ENCODE measurements around the gene CDKN2B-AS1. TPM values are rescaled to one million over a fixed set of nuclear protein-coding genes. Genes with fewer than 3 reads are reported as not detected.
A peak's percentile ranks its signal among the peaks of the same experiment; 100 is the strongest.
"Not testable (repeated sequence)": the region's sequence is repeated elsewhere in the genome, so short reads cannot be mapped to it uniquely, and the experiment has no call there.

CDKN2B-AS1 gene
- polyA plus RNA-seq (2013, experiment 1 of 2) = 0.06 TPM
- polyA plus RNA-seq (2013, experiment 2 of 2) = 0.03 TPM

DNA sequence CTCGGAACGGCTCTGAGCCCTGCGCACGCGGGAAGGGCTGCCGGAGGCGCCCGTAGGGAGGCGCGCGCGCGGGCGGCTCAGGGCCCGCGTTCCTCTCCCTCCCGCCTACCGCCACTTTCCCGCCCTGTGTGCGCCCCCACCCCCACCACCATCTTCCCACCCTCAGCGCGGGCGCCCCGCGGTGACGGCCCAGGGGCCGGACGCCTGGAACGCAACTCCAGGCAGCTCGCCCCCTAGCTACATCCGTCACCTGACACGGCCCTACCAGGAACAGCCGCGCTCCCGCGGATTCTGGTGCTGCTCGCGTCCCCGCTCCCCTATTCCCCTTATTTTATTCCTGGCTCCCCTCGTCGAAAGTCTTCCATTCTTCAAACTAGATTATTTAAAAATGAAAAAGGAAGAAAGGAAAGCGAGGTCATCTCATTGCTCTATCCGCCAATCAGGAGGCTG lies at the start of gene CDKN2B-AS1:
TSS of gene CDKN2B-AS1 (plus strand) at position 236 of the 450 bp plus-strand sequence.
- peaks cover 23 to 98% (median 59%) of the 10 kb centered on the region in 3 experiments for H3K27me3 ChIP-seq (ENCODE audit: control insufficient read depth in 3 of 3, insufficient read depth in 3 of 3, low read depth in 1 of 3, low read length in 3 of 3)
- H2BK12ac ChIP-seq (ENCODE audit: low read length) = no peak within 1 kb of the TSS
- H3K14ac ChIP-seq (ENCODE audit: low read length) = no peak within 1 kb of the TSS
- peaks cover 0 to 2% of the 10 kb centered on the region in 2 donors for H3K9me3 ChIP-seq (replicated peaks in 1 of 2; ENCODE audit: control insufficient read depth in 2 of 2, insufficient read depth in 1 of 2, low read depth in 1 of 2, low read length in 2 of 2)
- H2BK120ac ChIP-seq (ENCODE audit: low read depth, low read length) = no peak within 1 kb of the TSS
- H2BK15ac ChIP-seq (ENCODE audit: low read length) = no peak within 1 kb of the TSS
- peak within 1 kb of the TSS; percentile 18 for H3K9ac ChIP-seq (ENCODE audit: low read depth, low read length, poor library complexity)
- H3K27ac ChIP-seq (replicated peaks; ENCODE audit: low read length) = no peak within 1 kb of the TSS
- no peak for DNase-seq (ENCODE audit: low spot score)
- H3K4ac ChIP-seq (ENCODE audit: low read length) = no peak within 1 kb of the TSS
- peak within 1 kb of the TSS; percentile 46 for H3K18ac ChIP-seq (ENCODE audit: low read length)
- H3K4me3 ChIP-seq (ENCODE audit: low read length in 2 of 2) = peak within 1 kb of the TSS; percentile 52 to 76
- H4K91ac ChIP-seq (ENCODE audit: low read depth, low read length, poor library complexity) = no peak within 1 kb of the TSS
- no peaks in the 10 kb centered on the region for H3K36me3 ChIP-seq (replicated peaks in 1 of 2; ENCODE audit: control insufficient read depth in 2 of 2, insufficient read depth in 2 of 2, low read length in 2 of 2)
- no peak within 1 kb of the TSS for H4K8ac ChIP-seq (ENCODE audit: low read depth, low read length)
- peak within 1 kb of the TSS; percentile 3 for H2BK5ac ChIP-seq (ENCODE audit: low read length)
- no peak within 1 kb of the TSS for H2AK5ac ChIP-seq (ENCODE audit: low read depth, low read length)
- peak within 1 kb of the TSS; percentile 95 for H3K4me2 ChIP-seq (ENCODE audit: insufficient read depth, low read length, poor library complexity, severe bottlenecking)
- no CpG with 5 or more reads among the region's 43 CpGs for WGBS, 2 donors (ENCODE audit: extremely low coverage in 2 of 2, insufficient read length in 2 of 2, insufficient replicate concordance in 1 of 2)
- no peaks in the 10 kb centered on the region for H3K79me1 ChIP-seq (ENCODE audit: low read depth, low read length)
- no peak within 1 kb of the TSS for H3K23ac ChIP-seq (ENCODE audit: low read depth, low read length, poor library complexity)
- H3K4me1 ChIP-seq (ENCODE audit: control insufficient read depth in 2 of 2, insufficient read depth in 1 of 2, low read depth in 1 of 2, low read length in 2 of 2) = peaks cover 6 to 16% of the 10 kb centered on the region in 2 donors
- H2AFZ ChIP-seq (ENCODE audit: low read length) = peak within 1 kb of the TSS; percentile 93

DNA sequence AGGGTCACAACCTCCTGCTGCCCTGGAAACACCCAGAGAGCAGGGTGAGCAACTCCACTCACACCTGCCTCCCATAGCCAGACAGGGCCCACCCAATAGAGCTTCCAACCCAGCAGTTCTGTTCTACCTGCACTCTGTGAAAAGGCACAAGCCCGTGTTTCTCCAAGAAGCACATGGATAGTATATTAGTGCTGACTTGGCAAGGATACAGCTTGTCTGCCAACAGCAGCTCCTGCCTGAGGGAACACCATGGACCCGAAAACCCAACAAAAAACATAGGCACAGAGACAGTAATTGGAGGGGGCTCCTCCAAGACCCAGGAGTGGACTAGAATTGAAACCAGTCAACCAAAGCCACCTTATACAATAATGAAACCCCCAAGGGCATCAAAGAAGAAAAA lies 49.0 kb upstream of the CDKN2B-AS1 start:
- no peak overlapping the region for H3K23ac ChIP-seq (ENCODE audit: low read depth, low read length, poor library complexity)
- peak overlapping the region; percentile 11 for H2BK5ac ChIP-seq (ENCODE audit: low read length)
- no peaks in the 10 kb centered on the region for H3K36me3 ChIP-seq (replicated peaks in 1 of 2; ENCODE audit: control insufficient read depth in 2 of 2, insufficient read depth in 2 of 2, low read length in 2 of 2)
- peak overlapping the region; percentile 32 for H3K18ac ChIP-seq (ENCODE audit: low read length)
- H4K91ac ChIP-seq (ENCODE audit: low read depth, low read length, poor library complexity) = no peak overlapping the region
- H3K14ac ChIP-seq (ENCODE audit: low read length) = no peak overlapping the region
- H3K79me1 ChIP-seq (ENCODE audit: low read depth, low read length) = no peaks in the 10 kb centered on the region
- no peak overlapping the region for H3K9ac ChIP-seq (ENCODE audit: low read depth, low read length, poor library complexity)
- H3K27me3 ChIP-seq (ENCODE audit: control insufficient read depth in 3 of 3, insufficient read depth in 3 of 3, low read depth in 1 of 3, low read length in 3 of 3) = no peaks in the 10 kb centered on the region
- H2BK15ac ChIP-seq (ENCODE audit: low read length) = no peak overlapping the region
- H3K27ac ChIP-seq (replicated peaks; ENCODE audit: low read length) = no peak overlapping the region
- no peak overlapping the region for H3K4me2 ChIP-seq (ENCODE audit: insufficient read depth, low read length, poor library complexity, severe bottlenecking)
- H2AK5ac ChIP-seq (ENCODE audit: low read depth, low read length) = no peak overlapping the region
- DNase-seq (ENCODE audit: low spot score) = no peak
- H2BK120ac ChIP-seq (ENCODE audit: low read depth, low read length) = no peak overlapping the region
- no peaks in the 10 kb centered on the region for H3K4me1 ChIP-seq (ENCODE audit: control insufficient read depth in 2 of 2, insufficient read depth in 1 of 2, low read depth in 1 of 2, low read length in 2 of 2)
- H3K4ac ChIP-seq (ENCODE audit: low read length) = no peak overlapping the region
- no peak overlapping the region for H2AFZ ChIP-seq (ENCODE audit: low read length)
- no peak overlapping the region for H3K4me3 ChIP-seq (ENCODE audit: low read length in 2 of 2)
- no peak overlapping the region for H4K8ac ChIP-seq (ENCODE audit: low read depth, low read length)
- H3K9me3 ChIP-seq (replicated peaks in 1 of 2; ENCODE audit: control insufficient read depth in 2 of 2, insufficient read depth in 1 of 2, low read depth in 1 of 2, low read length in 2 of 2) = peaks cover 0 to 3% of the 10 kb centered on the region in 2 donors
- no peak overlapping the region for H2BK12ac ChIP-seq (ENCODE audit: low read length)
- WGBS, 2 donors (ENCODE audit: extremely low coverage in 2 of 2, insufficient read length in 2 of 2, insufficient replicate concordance in 1 of 2) = no CpG with 5 or more reads among the region's 2 CpGs

DNA sequence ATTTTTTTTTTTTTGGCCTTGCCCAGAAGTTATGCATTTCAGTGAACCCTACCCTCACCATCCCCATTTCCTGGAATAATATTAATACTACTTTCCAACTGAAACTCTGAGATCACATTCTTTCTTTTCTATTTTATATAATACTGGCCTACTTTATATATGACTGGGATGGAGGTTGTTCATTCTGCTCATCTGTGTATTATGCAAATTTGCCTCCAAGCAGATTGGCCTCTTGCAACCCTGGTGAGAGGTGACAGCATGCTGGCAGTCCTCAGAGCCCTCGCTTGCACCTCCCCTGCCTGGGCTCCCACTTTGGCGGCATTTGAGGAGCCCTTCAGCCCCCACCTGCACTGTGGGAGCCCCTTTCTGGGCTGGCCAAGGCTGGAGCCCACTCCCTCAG lies 35.8 kb upstream of the CDKN2B-AS1 start:
- Histone ChIP-seq H3K23ac (ENCODE audit: low read depth, low read length, poor library complexity) (no peak overlapping the region), H3K18ac (ENCODE audit: low read length) (no peak overlapping the region), H3K9me3 (replicated peaks in 1 of 2; ENCODE audit: control insufficient read depth in 2 of 2, insufficient read depth in 1 of 2, low read depth in 1 of 2, low read length in 2 of 2) (no peaks in the 10 kb centered on the region), H3K9ac (ENCODE audit: low read depth, low read length, poor library complexity) (no peak overlapping the region), H2AFZ (ENCODE audit: low read length) (no peak overlapping the region), H3K27me3 (ENCODE audit: control insufficient read depth in 3 of 3, insufficient read depth in 3 of 3, low read depth in 1 of 3, low read length in 3 of 3) (peaks cover 0 to 40% (median 3%) of the 10 kb centered on the region in 3 experiments), H4K91ac (ENCODE audit: low read depth, low read length, poor library complexity) (no peak overlapping the region), H3K36me3 (replicated peaks in 1 of 2; ENCODE audit: control insufficient read depth in 2 of 2, insufficient read depth in 2 of 2, low read length in 2 of 2) (no peaks in the 10 kb centered on the region), H3K27ac (replicated peaks; ENCODE audit: low read length) (no peak overlapping the region), H3K4me1 (ENCODE audit: control insufficient read depth in 2 of 2, insufficient read depth in 1 of 2, low read depth in 1 of 2, low read length in 2 of 2) (no peaks in the 10 kb centered on the region), H4K8ac (ENCODE audit: low read depth, low read length) (no peak overlapping the region), H3K4me3 (ENCODE audit: low read length in 2 of 2) (no peak overlapping the region), H2BK12ac (ENCODE audit: low read length) (no peak overlapping the region), H2AK5ac (ENCODE audit: low read depth, low read length) (no peak overlapping the region), H2BK15ac (ENCODE audit: low read length) (no peak overlapping the region), H2BK120ac (ENCODE audit: low read depth, low read length) (no peak overlapping the region), H3K14ac (ENCODE audit: low read length) (no peak overlapping the region), H3K4ac (ENCODE audit: low read length) (no peak overlapping the region), H3K4me2 (ENCODE audit: insufficient read depth, low read length, poor library complexity, severe bottlenecking) (no peak overlapping the region), H3K79me1 (ENCODE audit: low read depth, low read length) (no peaks in the 10 kb centered on the region), H2BK5ac (ENCODE audit: low read length) (no peak overlapping the region)
- WGBS, 2 donors (ENCODE audit: extremely low coverage in 2 of 2, insufficient read length in 2 of 2, insufficient replicate concordance in 1 of 2) = no CpG with 5 or more reads among the region's 2 CpGs
- DNase-seq (ENCODE audit: low spot score) = no peak

DNA sequence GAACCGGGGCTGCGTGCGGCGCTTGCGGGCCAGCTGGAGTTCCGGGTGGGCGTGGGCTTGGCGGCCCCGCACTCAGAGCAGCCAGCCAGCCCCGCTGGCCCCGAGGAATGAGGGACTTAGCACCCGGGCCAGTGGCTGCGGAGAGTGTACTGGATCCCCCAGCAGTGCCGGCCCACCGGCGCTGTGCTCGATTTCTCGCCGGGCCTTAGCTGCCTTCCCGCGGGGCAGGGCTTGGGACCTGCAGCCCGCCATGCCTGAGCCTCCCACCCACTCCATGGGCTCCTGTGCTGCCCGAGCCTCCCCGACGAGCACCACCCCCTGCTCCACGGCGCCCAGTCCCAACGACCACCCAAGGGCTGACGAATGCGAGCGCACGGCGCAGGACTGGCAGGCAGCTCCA lies 35.3 kb upstream of the CDKN2B-AS1 start:
- H3K4me3 ChIP-seq (ENCODE audit: low read length in 2 of 2); H2AK5ac ChIP-seq (ENCODE audit: low read depth, low read length); DNase-seq (ENCODE audit: low spot score); H3K18ac ChIP-seq (ENCODE audit: low read length); H3K79me1 ChIP-seq (ENCODE audit: low read depth, low read length); H2BK12ac ChIP-seq (ENCODE audit: low read length); H3K9ac ChIP-seq (ENCODE audit: low read depth, low read length, poor library complexity); H3K27ac ChIP-seq (replicated peaks; ENCODE audit: low read length); H3K9me3 ChIP-seq (replicated peaks in 1 of 2; ENCODE audit: control insufficient read depth in 2 of 2, insufficient read depth in 1 of 2, low read depth in 1 of 2, low read length in 2 of 2); H3K4ac ChIP-seq (ENCODE audit: low read length); H4K8ac ChIP-seq (ENCODE audit: low read depth, low read length); H2BK120ac ChIP-seq (ENCODE audit: low read depth, low read length); H3K4me1 ChIP-seq (ENCODE audit: control insufficient read depth in 2 of 2, insufficient read depth in 1 of 2, low read depth in 1 of 2, low read length in 2 of 2); H3K36me3 ChIP-seq (replicated peaks in 1 of 2; ENCODE audit: control insufficient read depth in 2 of 2, insufficient read depth in 2 of 2, low read length in 2 of 2); H4K91ac ChIP-seq (ENCODE audit: low read depth, low read length, poor library complexity); H2BK5ac ChIP-seq (ENCODE audit: low read length); H2BK15ac ChIP-seq (ENCODE audit: low read length); H3K14ac ChIP-seq (ENCODE audit: low read length); H2AFZ ChIP-seq (ENCODE audit: low read length); H3K23ac ChIP-seq (ENCODE audit: low read depth, low read length, poor library complexity); H3K4me2 ChIP-seq (ENCODE audit: insufficient read depth, low read length, poor library complexity, severe bottlenecking): not testable (repeated sequence)
- no CpG with 5 or more reads among the region's 33 CpGs for WGBS, 2 donors (ENCODE audit: extremely low coverage in 2 of 2, insufficient read length in 2 of 2, insufficient replicate concordance in 1 of 2)
- H3K27me3 ChIP-seq (ENCODE audit: control insufficient read depth in 3 of 3, insufficient read depth in 3 of 3, low read depth in 1 of 3, low read length in 3 of 3) = peaks cover 0 to 41% (median 5%) of the 10 kb centered on the region in 3 experiments
